Measurements from ENCODE around the gene ARF1.

ARF1 gene

DNA sequence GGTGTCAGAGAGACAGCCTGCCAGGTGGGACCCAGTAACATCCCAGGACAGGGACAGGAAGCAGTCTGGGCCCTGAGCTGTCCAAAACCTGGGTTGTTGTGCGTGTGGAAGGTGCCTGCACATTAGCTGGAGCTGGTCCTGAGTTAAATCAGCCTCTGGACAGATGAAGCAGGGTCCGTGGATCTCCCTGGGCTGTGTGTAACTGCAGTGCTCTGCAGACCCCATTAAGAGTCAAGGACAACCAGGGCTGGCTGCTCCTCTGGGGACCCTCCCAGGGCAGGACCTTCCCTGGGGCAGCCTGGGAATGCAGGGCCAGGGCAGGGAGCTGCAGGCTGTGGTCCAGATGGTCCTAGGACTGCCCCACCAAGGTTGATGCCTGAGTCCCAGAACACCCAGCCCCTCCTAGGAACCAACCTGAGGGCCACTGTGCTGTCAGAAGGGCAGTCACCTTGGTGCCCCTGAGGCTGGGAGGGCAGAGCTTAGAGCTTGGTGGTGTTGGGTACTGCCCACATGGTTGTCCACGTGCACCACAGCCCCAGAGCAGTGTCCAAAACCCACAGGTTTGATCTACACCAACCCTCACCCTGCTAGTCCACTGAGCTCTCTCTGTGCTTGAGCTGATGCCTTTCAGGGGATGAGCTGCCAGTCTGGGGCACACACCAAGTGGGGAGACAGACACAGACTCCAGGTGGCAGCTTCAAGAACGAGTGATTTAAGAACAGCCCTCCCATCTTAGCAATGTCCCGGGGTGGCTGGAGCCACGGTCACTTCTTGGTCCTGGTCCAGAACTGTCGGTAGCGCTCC is 23.7 kb downstream of the ARF1 start:
- H3K4me3 ChIP-seq: no peak overlapping the region
- H3K27me3 ChIP-seq: no peaks in the 10 kb centered on the region
- intact Hi-C loops (cut with DNase I; ENCODE audit: low total_unique reads): loop anchor here (10.0 kb wide), 1 partner anchor 59 kb away; the partner anchor contains the start of gene IBA57
- no peak overlapping the region for H3K27ac ChIP-seq
- TF ChIP-seq, protein P1, sequence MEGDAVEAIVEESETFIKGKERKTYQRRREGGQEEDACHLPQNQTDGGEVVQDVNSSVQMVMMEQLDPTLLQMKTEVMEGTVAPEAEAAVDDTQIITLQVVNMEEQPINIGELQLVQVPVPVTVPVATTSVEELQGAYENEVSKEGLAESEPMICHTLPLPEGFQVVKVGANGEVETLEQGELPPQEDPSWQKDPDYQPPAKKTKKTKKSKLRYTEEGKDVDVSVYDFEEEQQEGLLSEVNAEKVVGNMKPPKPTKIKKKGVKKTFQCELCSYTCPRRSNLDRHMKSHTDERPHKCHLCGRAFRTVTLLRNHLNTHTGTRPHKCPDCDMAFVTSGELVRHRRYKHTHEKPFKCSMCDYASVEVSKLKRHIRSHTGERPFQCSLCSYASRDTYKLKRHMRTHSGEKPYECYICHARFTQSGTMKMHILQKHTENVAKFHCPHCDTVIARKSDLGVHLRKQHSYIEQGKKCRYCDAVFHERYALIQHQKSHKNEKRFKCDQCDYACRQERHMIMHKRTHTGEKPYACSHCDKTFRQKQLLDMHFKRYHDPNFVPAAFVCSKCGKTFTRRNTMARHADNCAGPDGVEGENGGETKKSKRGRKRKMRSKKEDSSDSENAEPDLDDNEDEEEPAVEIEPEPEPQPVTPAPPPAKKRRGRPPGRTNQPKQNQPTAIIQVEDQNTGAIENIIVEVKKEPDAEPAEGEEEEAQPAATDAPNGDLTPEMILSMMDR (IDR thresholded peaks at IDR 0.05): no peak
- no peaks in the 10 kb centered on the region for H3K9me3 ChIP-seq
- peaks cover 0 to 27% (median 21%) of the 10 kb centered on the region in 3 donors for H3K36me3 ChIP-seq
- H3K4me1 ChIP-seq: peaks cover 0 to 45% (median 40%) of the 10 kb centered on the region in 4 donors
- DNase-seq: no peak

DNA sequence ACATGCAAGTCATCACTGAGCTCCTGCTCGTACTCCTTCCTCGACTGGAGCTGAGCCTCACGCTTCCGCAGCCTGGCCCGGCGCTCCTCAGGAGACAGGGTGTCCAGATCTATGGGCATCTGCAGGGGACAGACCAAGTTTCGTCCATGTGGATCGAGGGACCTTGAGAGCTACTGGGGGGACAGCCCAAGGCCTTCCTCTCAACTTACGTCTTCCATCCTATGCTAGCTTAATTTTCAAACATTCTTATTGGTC is 24.2 kb downstream of the ARF1 start:
- no peak overlapping the region for H3K4me3 ChIP-seq
- peaks cover 0 to 27% (median 21%) of the 10 kb centered on the region in 3 donors for H3K36me3 ChIP-seq
- TF ChIP-seq, protein P1 (IDR thresholded peaks at IDR 0.05): no peak
- DNase-seq: no peak
- H3K4me1 ChIP-seq: peaks cover 0 to 40% (median 35%) of the 10 kb centered on the region in 4 donors
- intact Hi-C loops (cut with DNase I; ENCODE audit: low total_unique reads): loop anchor here (10.0 kb wide), 1 partner anchor 58 kb away; the partner anchor contains the start of gene IBA57
- no peaks in the 10 kb centered on the region for H3K27me3 ChIP-seq
- no peak overlapping the region for H3K27ac ChIP-seq
- no peaks in the 10 kb centered on the region for H3K9me3 ChIP-seq

DNA sequence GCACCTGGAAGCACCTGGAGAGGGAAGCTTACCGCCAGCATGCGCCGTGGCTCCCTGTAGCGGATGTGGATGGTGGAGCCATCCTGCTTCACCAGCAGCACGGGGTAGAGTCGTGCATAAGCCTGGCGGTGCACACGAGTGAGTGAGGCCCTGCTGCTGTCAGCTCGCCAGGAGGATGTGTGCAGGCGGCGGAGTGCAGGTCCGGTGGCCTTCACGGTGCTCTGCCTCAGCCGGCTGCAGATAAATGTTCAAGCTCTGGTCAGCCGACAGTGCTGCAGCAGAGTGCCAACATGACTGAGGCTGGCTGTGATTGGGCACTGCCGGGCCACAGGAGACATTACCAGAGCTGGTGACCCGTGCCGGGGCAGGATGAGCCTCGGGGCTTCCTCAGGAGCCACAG is 25.1 kb downstream of the ARF1 start:
- TF ChIP-seq, protein P1 (IDR thresholded peaks at IDR 0.05): no peak
- H3K9me3 ChIP-seq: no peaks in the 10 kb centered on the region
- intact Hi-C loops (cut with DNase I; ENCODE audit: low total_unique reads): loop anchor here (10.0 kb wide), 1 partner anchor 57 kb away; the partner anchor contains the start of gene IBA57
- no peak overlapping the region for H3K27ac ChIP-seq
- no peak overlapping the region for H3K4me3 ChIP-seq
- no peak for DNase-seq
- peaks cover 0 to 27% (median 21%) of the 10 kb centered on the region in 3 donors for H3K36me3 ChIP-seq
- H3K27me3 ChIP-seq: no peaks in the 10 kb centered on the region
- H3K4me1 ChIP-seq: peaks cover 0 to 32% (median 27%) of the 10 kb centered on the region in 4 donors

DNA sequence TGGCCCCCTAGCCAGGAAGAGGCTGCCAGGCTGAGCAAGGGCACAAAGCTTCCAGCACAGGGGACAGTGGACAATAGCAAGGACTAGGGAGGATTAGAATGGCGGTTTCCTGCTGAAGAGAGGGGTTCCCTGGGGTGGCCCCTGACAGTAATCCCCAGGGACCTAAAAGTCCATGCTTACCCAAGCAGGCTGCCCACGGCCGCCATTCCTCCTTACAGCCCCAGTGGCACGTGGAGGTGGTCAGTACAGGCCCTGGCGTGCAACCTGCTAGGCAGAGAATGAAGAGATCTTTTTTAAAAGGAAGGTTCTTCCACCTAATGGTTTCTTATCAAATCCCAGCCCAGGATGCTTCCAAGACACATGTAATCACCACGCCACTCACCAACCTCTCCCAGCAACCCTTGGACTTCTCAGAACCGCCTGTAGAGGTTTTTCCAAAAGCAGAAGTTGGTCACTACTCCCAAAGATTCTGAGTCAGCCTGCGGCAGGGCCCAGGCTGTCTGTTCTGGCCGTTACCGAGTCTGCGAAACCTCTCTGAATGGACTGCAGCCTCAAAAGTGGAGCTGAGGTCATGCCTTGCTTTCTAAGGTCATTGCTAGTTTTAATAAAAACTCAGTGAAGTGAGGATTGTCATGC is 25.7 kb downstream of the ARF1 start:
- Histone ChIP-seq H3K4me3 (peak overlapping the region; percentile 68 to 81), H3K4me1 (peaks cover 0 to 32% (median 27%) of the 10 kb centered on the region in 4 donors), H3K27me3 (no peaks in the 10 kb centered on the region), H3K36me3 (peaks cover 0 to 27% (median 21%) of the 10 kb centered on the region in 3 donors), H3K9me3 (no peaks in the 10 kb centered on the region), H3K27ac (peak overlapping the region; percentile 92 to 95)
- TF ChIP-seq, protein P1 (IDR thresholded peaks at IDR 0.05): no peak
- intact Hi-C loops (cut with DNase I; ENCODE audit: low total_unique reads): loop anchor here (10.0 kb wide), 1 partner anchor 57 kb away; the partner anchor contains the start of gene IBA57
- DNase-seq: no peak

DNA sequence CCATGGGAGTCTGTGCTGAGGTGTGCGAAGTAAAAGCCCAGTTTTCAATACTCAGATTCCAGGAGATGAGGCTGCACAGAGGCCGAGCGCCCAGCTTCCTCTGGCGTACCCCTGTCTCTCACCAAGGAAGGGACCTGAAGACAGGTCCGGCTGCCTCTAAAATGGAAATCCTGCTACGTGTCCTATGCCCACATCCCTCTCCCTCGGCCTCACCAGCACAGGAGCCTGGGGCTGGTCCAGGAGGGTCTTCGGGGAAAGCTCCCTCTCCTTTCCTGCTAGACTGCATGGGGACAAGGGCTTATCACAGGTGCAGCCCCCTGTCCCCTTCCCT is 26.2 kb downstream of the ARF1 start:
- Histone ChIP-seq H3K4me3 (peak overlapping the region; percentile 68 to 81), H3K9me3 (no peaks in the 10 kb centered on the region), H3K4me1 (peaks cover 0 to 29% (median 23%) of the 10 kb centered on the region in 4 donors), H3K27me3 (no peaks in the 10 kb centered on the region), H3K27ac (peak overlapping the region; percentile 92 to 95), H3K36me3 (peaks cover 0 to 27% (median 21%) of the 10 kb centered on the region in 3 donors)
- no peak for DNase-seq
- TF ChIP-seq, protein P1 (IDR thresholded peaks at IDR 0.05): no peak
- intact Hi-C loops (cut with DNase I; ENCODE audit: low total_unique reads): loop anchor here (10.0 kb wide), 1 partner anchor 56 kb away; the partner anchor contains the start of gene IBA57
